Measurements from ENCODE around the gene ASF1B.

GRCh38 chr19:14093117-14093823, 43.1 kb downstream of the ASF1B start:
- TF ChIP-seq CTCF (conservative IDR thresholded peaks at IDR 0.05; ENCODE audit: low read length), result no peak
- TF ChIP-seq EZH2phosphoT487 (IDR thresholded peaks at IDR 0.05; ENCODE audit: borderline replicate concordance, low read depth, low read length), result no peak
